Central memory CD8-positive, alpha-beta T cell (primary cell): ENCODE measurements around the gene PTPN1.

Experiments
- ATAC-seq: fragments of 150-1000 bp; cut with Tn5 transposase; replicated peaks from 2 replicates; pipeline ENCODE4 v1.10.0; 2022; ENCODE audit warnings: mild to moderate bottlenecking, moderate FRiP score, moderate number of reproducible peaks; ENCODE audit not compliant: poor library complexity, severe bottlenecking; ENCODE audit errors: extremely low read depth
- DNase-seq, 2 donors: peaks; one replicate each; pipeline ENCODE4 v3.0.0; 2021; ENCODE audit warnings: low spot score in 2 of 2
- H3K27ac Mint-ChIP-seq: one replicate; pipeline ENCODE4 v1.8.0; 2022; ENCODE audit warnings: low read depth, mild to moderate bottlenecking, moderate library complexity, mixed read lengths
- H3K27me3 Mint-ChIP-seq: one replicate; pipeline ENCODE4 v1.8.0; 2022; ENCODE audit warnings: mixed read lengths
- H3K36me3 Mint-ChIP-seq: one replicate; pipeline ENCODE4 v1.8.0; 2022; ENCODE audit warnings: mild to moderate bottlenecking, moderate library complexity, mixed read lengths; ENCODE audit not compliant: insufficient read depth
- H3K4me1 Mint-ChIP-seq: one replicate; pipeline ENCODE4 v1.8.0; 2022; ENCODE audit warnings: mixed read lengths
- H3K4me3 Mint-ChIP-seq: one replicate; pipeline ENCODE4 v1.8.0; 2022; ENCODE audit warnings: mild to moderate bottlenecking, moderate library complexity, mixed read lengths
- H3K9me3 Mint-ChIP-seq: one replicate; pipeline ENCODE4 v1.8.0; 2022; ENCODE audit warnings: mixed read lengths

Gene PTPN1

GRCh38 chr20:50509923-50510705, at the start of gene PTPN1:
TSS of gene PTPN1 (plus strand) at chr20:50510383. CDS start at chr20:50510528, 145 bp downstream.
- peak; percentile 99 for DNase-seq
- H3K27ac Mint-ChIP-seq, result peak within 1 kb of the TSS; percentile 93
- peaks cover 46% of the 10 kb centered on the region for H3K4me1 Mint-ChIP-seq
- peak; percentile 97 for ATAC-seq
- H3K27me3 Mint-ChIP-seq, result no peaks in the 10 kb centered on the region
- peaks cover 13% of the 10 kb centered on the region for H3K36me3 Mint-ChIP-seq
- H3K4me3 Mint-ChIP-seq, result peak within 1 kb of the TSS; percentile 97
- no peaks in the 10 kb centered on the region for H3K9me3 Mint-ChIP-seq

GRCh38 chr20:50460608-50461267, 49.4 kb upstream of the PTPN1 start:
- DNase-seq, result peak; percentile 75 to 80
- H3K36me3 Mint-ChIP-seq, result no peaks in the 10 kb centered on the region
- no peak overlapping the region for H3K27ac Mint-ChIP-seq
- no peaks in the 10 kb centered on the region for H3K4me1 Mint-ChIP-seq
- H3K27me3 Mint-ChIP-seq, result peaks cover 13% of the 10 kb centered on the region
- no peak overlapping the region for H3K4me3 Mint-ChIP-seq
- ATAC-seq, result peak; percentile 84
- H3K9me3 Mint-ChIP-seq, result no peaks in the 10 kb centered on the region

GRCh38 chr20:50462093-50462690, 48.0 kb upstream of the PTPN1 start:
- DNase-seq, result no peak
- Mint-ChIP-seq H3K27ac (no peak overlapping the region), H3K9me3 (no peaks in the 10 kb centered on the region), H3K4me3 (no peak overlapping the region), H3K36me3 (no peaks in the 10 kb centered on the region), H3K4me1 (no peaks in the 10 kb centered on the region), H3K27me3 (peaks cover under 1% of the 10 kb centered on the region)
- ATAC-seq, result no peak

GRCh38 chr20:50464026-50464724, 46.0 kb upstream of the PTPN1 start:
- Mint-ChIP-seq H3K27me3 (no peaks in the 10 kb centered on the region), H3K36me3 (no peaks in the 10 kb centered on the region), H3K4me1 (no peaks in the 10 kb centered on the region), H3K4me3 (no peak overlapping the region), H3K9me3 (no peaks in the 10 kb centered on the region), H3K27ac (no peak overlapping the region)
- ATAC-seq, result peak; percentile 75
- peak; percentile 42 to 48 for DNase-seq

- no peak overlapping the region for H3K27ac Mint-ChIP-seq
- H3K9me3 Mint-ChIP-seq, result no peaks in the 10 kb centered on the region
- no peaks in the 10 kb centered on the region for H3K36me3 Mint-ChIP-seq
- no peaks in the 10 kb centered on the region for H3K27me3 Mint-ChIP-seq
- H3K4me1 Mint-ChIP-seq, result no peaks in the 10 kb centered on the region
- DNase-seq (no peak), ATAC-seq (no peak)
- H3K4me3 Mint-ChIP-seq, result no peak overlapping the region
Measured at GRCh38 chr20:50464725-50465650, 45.2 kb upstream of the PTPN1 start.

- ATAC-seq (no peak), DNase-seq (no peak)
- no peak overlapping the region for H3K4me3 Mint-ChIP-seq
- H3K9me3 Mint-ChIP-seq, result no peaks in the 10 kb centered on the region
- no peak overlapping the region for H3K27ac Mint-ChIP-seq
- no peaks in the 10 kb centered on the region for H3K4me1 Mint-ChIP-seq
- H3K27me3 Mint-ChIP-seq, result no peaks in the 10 kb centered on the region
- H3K36me3 Mint-ChIP-seq, result no peaks in the 10 kb centered on the region
Measured at GRCh38 chr20:50467174-50467573, 43.0 kb upstream of the PTPN1 start.

GRCh38 chr20:50467718-50468356, 42.3 kb upstream of the PTPN1 start:
- DNase-seq (no peak), ATAC-seq (peak; percentile 28)
- Mint-ChIP-seq H3K4me3 (no peak overlapping the region), H3K4me1 (no peaks in the 10 kb centered on the region), H3K36me3 (no peaks in the 10 kb centered on the region), H3K27ac (no peak overlapping the region), H3K9me3 (no peaks in the 10 kb centered on the region), H3K27me3 (peaks cover 2% of the 10 kb centered on the region)

- no peaks in the 10 kb centered on the region for H3K9me3 Mint-ChIP-seq
- H3K4me1 Mint-ChIP-seq, result no peaks in the 10 kb centered on the region
- ATAC-seq (no peak), DNase-seq (no peak)
- peaks cover 8% of the 10 kb centered on the region for H3K27me3 Mint-ChIP-seq
- H3K36me3 Mint-ChIP-seq, result no peaks in the 10 kb centered on the region
- H3K4me3 Mint-ChIP-seq, result no peak overlapping the region
- H3K27ac Mint-ChIP-seq, result no peak overlapping the region
Measured at GRCh38 chr20:50468378-50468798, 41.8 kb upstream of the PTPN1 start.

- H3K4me3 Mint-ChIP-seq, result no peak overlapping the region
Measured at GRCh38 chr20:50469176-50469723, 40.9 kb upstream of the PTPN1 start.

GRCh38 chr20:50469796-50470195, 40.4 kb upstream of the PTPN1 start:
- ATAC-seq (no peak), DNase-seq (no peak)
- peaks cover 10% of the 10 kb centered on the region for H3K27me3 Mint-ChIP-seq
- no peaks in the 10 kb centered on the region for H3K36me3 Mint-ChIP-seq
- no peak overlapping the region for H3K27ac Mint-ChIP-seq
- H3K4me1 Mint-ChIP-seq, result no peaks in the 10 kb centered on the region
- no peaks in the 10 kb centered on the region for H3K9me3 Mint-ChIP-seq
- H3K4me3 Mint-ChIP-seq, result no peak overlapping the region

More at GRCh38 chr20:50469176-50469723, 40.9 kb upstream of the PTPN1 start:
- ATAC-seq (no peak), DNase-seq (no peak)
- H3K9me3 Mint-ChIP-seq, result no peaks in the 10 kb centered on the region
- H3K27me3 Mint-ChIP-seq, result peaks cover 10% of the 10 kb centered on the region
- no peak overlapping the region for H3K27ac Mint-ChIP-seq
- H3K36me3 Mint-ChIP-seq, result no peaks in the 10 kb centered on the region
- no peaks in the 10 kb centered on the region for H3K4me1 Mint-ChIP-seq

GRCh38 chr20:50470264-50470858, 39.8 kb upstream of the PTPN1 start:
- Mint-ChIP-seq H3K27me3 (peaks cover 10% of the 10 kb centered on the region), H3K9me3 (no peaks in the 10 kb centered on the region), H3K4me1 (no peaks in the 10 kb centered on the region), H3K4me3 (no peak overlapping the region), H3K36me3 (no peaks in the 10 kb centered on the region), H3K27ac (no peak overlapping the region)
- ATAC-seq (no peak), DNase-seq (no peak)
